K562 (cell line): ENCODE data around the gene FIBP. TPM values are rescaled to one million over a fixed set of nuclear protein-coding genes. Genes with fewer than 3 reads are reported as not detected.

Source experiments
- CREBBP ChIP-seq: IDR thresholded peaks from one replicate; pipeline ENCODE4 v1.6.1; 2012; ENCODE audit warnings: low read depth, mild to moderate bottlenecking, control low read depth, inconsistent platforms, low read length
- ELK3 ChIP-seq: fragments of 450-650 bp; formaldehyde crosslinking; IDR thresholded peaks from 2 replicates; pipeline ENCODE4 v1.4.0; 2020; ENCODE audit warnings: mild to moderate bottlenecking
- ETS1 ChIP-seq: conservative IDR thresholded peaks from 2 replicates; pipeline ENCODE4 v1.6.1; 2011; ENCODE audit warnings: low read depth, mild to moderate bottlenecking, low read length; ENCODE audit not compliant: control insufficient read depth
- GABPA ChIP-seq: fragments of 200-800 bp; sonication (Bioruptor generic); conservative IDR thresholded peaks from 2 replicates; pipeline ENCODE4 v1.6.1; 2016; ENCODE audit warnings: low read depth, missing genetic modification characterization, missing compliant biosample characterization
- GTF2E2 ChIP-seq: fragments of 200-800 bp; sonication (Bioruptor generic); IDR thresholded peaks from 2 replicates; pipeline ENCODE4 v1.6.1; 2016; ENCODE audit warnings: missing genetic modification characterization, missing compliant biosample characterization
- KHSRP ChIP-seq: fragments of 450-650 bp; IDR thresholded peaks from 2 replicates; pipeline ENCODE4 v1.6.1; 2017
- KLF13 ChIP-seq: fragments of 450-650 bp; IDR thresholded peaks from 2 replicates; pipeline ENCODE4 v1.6.1; 2016; ENCODE audit warnings: missing genetic modification characterization, low read depth, mild to moderate bottlenecking, missing compliant biosample characterization, moderate library complexity, borderline replicate concordance
- NFE2 ChIP-seq: IDR thresholded peaks from 2 replicates; pipeline ENCODE4 v1.6.1; 2014; ENCODE audit warnings: antibody characterized with exemption, low read depth
- NR1H2 ChIP-seq: sonication (generic); formaldehyde crosslinking; IDR thresholded peaks from 2 replicates; pipeline ENCODE4 v1.4.0; 2020; ENCODE audit warnings: mild to moderate bottlenecking, missing genetic modification reagents
- NR2C2 ChIP-seq, 2 experiments: fragments of 200-800 bp in 1 of 2; sonication (Bioruptor generic) in 1 of 2; sonication (generic) in 1 of 2; formaldehyde crosslinking in 1 of 2; IDR thresholded peaks; 2 replicates each; pipeline versions ENCODE4 v1.6.1 to v1.8.0; 2016 to 2022; ENCODE audit warnings: mild to moderate bottlenecking in 1 of 2, missing compliant biosample characterization in 1 of 2, missing genetic modification characterization in 1 of 2, missing genetic modification reagents in 1 of 2
- POLR2H ChIP-seq: IDR thresholded peaks from 2 replicates; pipeline ENCODE4 v1.6.1; 2016; ENCODE audit warnings: missing genetic modification characterization, low read depth, mild to moderate bottlenecking, control low read depth, missing compliant biosample characterization, moderate library complexity
- RFX1 ChIP-seq: fragments of 450-650 bp; IDR thresholded peaks from 2 replicates; pipeline ENCODE4 v1.6.1; 2016; ENCODE audit warnings: mild to moderate bottlenecking, moderate library complexity
- RFX7 ChIP-seq: fragments of 250-450 bp; sonication (Bioruptor Pico); IDR thresholded peaks from 2 replicates; pipeline ENCODE4 v1.5.1; 2021; ENCODE audit warnings: mild to moderate bottlenecking
- SMARCE1 ChIP-seq: fragments of 450-650 bp; IDR thresholded peaks from 2 replicates; pipeline ENCODE4 v1.7.1; 2016; ENCODE audit warnings: mild to moderate bottlenecking
- TCF15 ChIP-seq: fragments of 250-450 bp; sonication (Bioruptor Pico); IDR thresholded peaks from 2 replicates; pipeline ENCODE4 v1.8.0; 2022; ENCODE audit warnings: moderate library complexity, mild to moderate bottlenecking, inconsistent platforms
- TOE1 ChIP-seq, 2 experiments: fragments of 450-650 bp in 1 of 2; sonication (generic) in 1 of 2; formaldehyde crosslinking in 1 of 2; IDR thresholded peaks; 2 replicates each; pipeline versions ENCODE4 v1.7.1 to v1.8.0; 2016 to 2022; ENCODE audit warnings: borderline replicate concordance in 2 of 2, mild to moderate bottlenecking in 2 of 2, antibody characterized with exemption in 1 of 2, inconsistent platforms in 1 of 2, low read depth in 1 of 2, missing genetic modification reagents in 1 of 2, moderate library complexity in 1 of 2
- YY1 ChIP-seq, 3 experiments: IDR thresholded peaks; 2 replicates each; pipeline ENCODE4 v1.6.1; 2011; ENCODE audit warnings: low read length in 2 of 3, mild to moderate bottlenecking in 2 of 3, moderate library complexity in 2 of 3, borderline replicate concordance in 1 of 3, control low read depth in 1 of 3, low read depth in 1 of 3; ENCODE audit not compliant: insufficient read depth in 3 of 3, insufficient replicate concordance in 2 of 3, control insufficient read depth in 1 of 3, insufficient read length in 1 of 3; ENCODE audit errors: extremely low read depth in 1 of 3
- ZBTB26 ChIP-seq: fragments of 450-650 bp; formaldehyde crosslinking; IDR thresholded peaks from 2 replicates; pipeline ENCODE4 v1.4.0; 2022; ENCODE audit warnings: missing genetic modification characterization
- ZBTB33 ChIP-seq: sonication (generic); formaldehyde crosslinking; IDR thresholded peaks from 2 replicates; pipeline ENCODE4 v1.8.1; 2023; ENCODE audit warnings: mild to moderate bottlenecking, missing genetic modification reagents
- ZNF165 ChIP-seq: fragments of 250-450 bp; sonication (Bioruptor Pico); IDR thresholded peaks from 2 replicates; pipeline ENCODE4 v1.4.0; 2020; ENCODE audit warnings: borderline replicate concordance
- ZNF184 ChIP-seq: sonication (generic); formaldehyde crosslinking; IDR thresholded peaks from 2 replicates; pipeline ENCODE4 v1.5.0; 2020; ENCODE audit warnings: missing genetic modification reagents
- ZNF431 ChIP-seq: sonication (generic); formaldehyde crosslinking; IDR thresholded peaks from 2 replicates; pipeline ENCODE4 v1.8.0; 2022; ENCODE audit warnings: mild to moderate bottlenecking, missing genetic modification reagents
- polyA plus RNA-seq, 8 experiments: library from polyadenylated mRNA; depleted of rRNA in 4 of 8; stranded (reverse) in 5 of 8; unstranded in 3 of 8; fragments of >200 nt; fragmentation: Nextera tagmentation in 2 of 8; fragmentation: Illumina TruSeq in 1 of 8; extraction: Ambion mirVana in 2 of 8; extraction: Trizol in 1 of 8; gene quantifications; 2 replicates each; pipeline versions ENCODE4 v1.2.1 to v1.2.3, GENCODE V29; 2011 to 2014; ENCODE audit warnings: inconsistent platforms in 1 of 8, missing spikeins in 1 of 8
- total RNA-seq, 7 experiments: library from RNA; depleted of rRNA in 6 of 7; stranded (reverse); fragments of >200 nt in 6 of 7; fragmentation: Illumina TruSeq in 2 of 7; extraction: Trizol in 2 of 7; gene quantifications; 2 replicates each; pipeline versions ENCODE4 v1.2.1 to v1.2.3, GENCODE V29; 2011 to 2021; ENCODE audit warnings: low replicate concordance in 1 of 7

Gene FIBP
- total and polyA plus RNA-seq, 9 of the 15 experiments (the other 6 are each of a cell fraction or from before 2014, with no cell fraction given): 41.2 to 79.2 (median 48.6) TPM

- TF ChIP-seq TOE1 (IDR thresholded peaks at IDR 0.05; ENCODE audit: borderline replicate concordance) (no peak), TOE1 (CRISPR knock-in tag; IDR thresholded peaks at IDR 0.05; ENCODE audit: borderline replicate concordance, low read depth) (no peak), SMARCE1 (peak; percentile 39; the same call in 1 of the 2 replicates), RFX7 (CRISPR knock-in tag) (no peak), ZBTB26 (no peak), ELK3 (CRISPR knock-in tag) (no peak), RFX1 (no peak), ETS1 (no peak), NFE2 (peak; percentile 44; the same call in 1 of the 2 replicates), ZNF431 (CRISPR knock-in tag) (no peak), YY1 (IDR thresholded peaks at IDR 0.05; ENCODE audit: borderline replicate concordance in 1 of 3, control insufficient read depth in 1 of 3, extremely low read depth in 1 of 3, insufficient read depth in 3 of 3, insufficient read length in 1 of 3, insufficient replicate concordance in 2 of 3, low read depth in 1 of 3, low read length in 2 of 3) (no peak), ZBTB33 (CRISPR knock-in tag) (no peak), GTF2E2 (no peak), TCF15 (CRISPR knock-in tag) (no peak), NR1H2 (CRISPR knock-in tag) (no peak), KHSRP (no peak), NR2C2 (CRISPR knock-in tag; IDR thresholded peaks at IDR 0.05) (no peak), NR2C2 (tag; IDR thresholded peaks at IDR 0.05) (peak; percentile 52; the same call in 1 of the 2 replicates), CREBBP (no peak), ZNF165 (CRISPR knock-in tag) (no peak), ZNF184 (CRISPR knock-in tag) (no peak), GABPA (tag) (no peak), POLR2H (tag) (no peak), KLF13 (tag) (no peak)
Measured at GRCh38 chr11:65847746-65848145, 40.5 kb downstream of the FIBP start (continued).
